ENCODE data around the gene MMP21. TPM values are rescaled to one million over a fixed set of nuclear protein-coding genes. Genes with fewer than 3 reads are reported as not detected.

The MMP21 gene
- total and polyA plus RNA-seq, 10 of the 15 experiments (the other 5 are each of a cell fraction or from before 2014, with no cell fraction given) = 0.08 to 0.24 TPM; not detected in 8

GRCh38 chr10:125811251-125811650 is 35.6 kb upstream of the MMP21 start (continued):
- TF ChIP-seq E2F8 (IDR thresholded peaks at IDR 0.05; ENCODE audit: low read depth, partially characterized antibody) (no peak), MYB (IDR thresholded peaks at IDR 0.05; ENCODE audit: borderline replicate concordance, low read depth, low read length) (no peak), TCF3 (IDR thresholded peaks at IDR 0.05; ENCODE audit: borderline replicate concordance, insufficient read depth, low read depth, low read length) (no peak), BMI1 (IDR thresholded peaks at IDR 0.05; ENCODE audit: borderline replicate concordance) (no peak), NFYB (IDR thresholded peaks at IDR 0.05; ENCODE audit: insufficient read depth, low read depth, low read length) (no peak), ATF7 (IDR thresholded peaks at IDR 0.05; ENCODE audit: low read depth) (no peak), PAX8 (IDR thresholded peaks at IDR 0.05) (no peak), GATAD2B (conservative IDR thresholded peaks at IDR 0.05; ENCODE audit: low read depth) (no peak), ZNF207 (IDR thresholded peaks at IDR 0.05; ENCODE audit: borderline replicate concordance) (no peak), PML (IDR thresholded peaks at IDR 0.05; ENCODE audit: low read length) (no peak)

- Histone ChIP-seq H3K79me2 (ENCODE audit: control insufficient read depth, insufficient read depth, low read length) (no peaks in the 10 kb centered on the region), H3K4me2 (ENCODE audit: control insufficient read depth, insufficient read depth) (no peak overlapping the region), H3K9me3 (replicated peaks; ENCODE audit: control insufficient read depth, insufficient read depth, low read length) (no peaks in the 10 kb centered on the region), H3K36me3 (ENCODE audit: control insufficient read depth in 2 of 2, insufficient read depth in 2 of 2, low read length in 1 of 2) (peaks cover 3 to 17% of the 10 kb centered on the region in 2 experiments), H2AFZ (ENCODE audit: control insufficient read depth, low read depth, low read length) (no peak overlapping the region), H4K20me1 (ENCODE audit: control insufficient read depth, insufficient read depth) (no peaks in the 10 kb centered on the region), H3K4me1 (ENCODE audit: control insufficient read depth, insufficient read depth, low read length) (no peaks in the 10 kb centered on the region), H3K4me3 (no peak overlapping the region), H3K9ac (ENCODE audit: control insufficient read depth, insufficient read depth, low read length) (no peak overlapping the region), H3K27ac (ENCODE audit: control insufficient read depth, insufficient read depth) (no peak overlapping the region), H3K27me3 (replicated peaks in 1 of 2; ENCODE audit: control insufficient read depth in 2 of 2, insufficient read depth in 2 of 2, low read length in 1 of 2) (no peaks in the 10 kb centered on the region)
- ChIA-PET SMC1A (ENCODE audit: uncharacterized antibody, unreplicated experiment) (interaction anchor here (1.4 kb wide), 1 partner anchor 13 kb away, joined by 3 read pairs; no protein-coding TSS in a partner anchor), POLR2A (no interaction called here), RAD21 (ENCODE audit: unreplicated experiment) (no interaction called here), CTCF (no interaction called here)
- WGBS (ENCODE audit: insufficient coverage, insufficient replicate concordance, low lambda C conversion rate, missing lambda C conversion rate) = 88% methylated on average over 1 of the region's 1 CpG
- in situ Hi-C loops (cut with MboI) (no loop called here), intact Hi-C loops (cut with micrococcal nuclease; ENCODE audit: unreplicated experiment) (no loop called here)
- FAIRE-seq = no peak
- no peak for ATAC-seq
- no peak for DNase-seq (ENCODE audit: low read depth, low spot score)
- TF ChIP-seq BRCA1 (IDR thresholded peaks at IDR 0.05; ENCODE audit: low read depth, low read length) = no peak
- no peak for TF ChIP-seq SIX5 (IDR thresholded peaks at IDR 0.05; ENCODE audit: low read depth, low read length, severe bottlenecking)
- no TSS peak for BruUV-seq (replicated peaks)
Observed at GRCh38 chr10:125808047-125808446, 32.4 kb upstream of the MMP21 start.
